ENCODE measurements around the gene PTPN2.

GRCh38 chr18:12860530-12860929 lies 23.5 kb downstream of the PTPN2 start:
- no peak for TF ChIP-seq EZH2 (IDR thresholded peaks at IDR 0.05; ENCODE audit: borderline replicate concordance, insufficient read depth, low read depth, low read length, poor library complexity, severe bottlenecking)
- no peak for TF ChIP-seq CTCF (IDR thresholded peaks at IDR 0.05)

Measured in B cell (primary cell).